GM18951 (cell line): ENCODE data around the gene ACOX3.

ENCODE experiments used
- POLR2A ChIP-seq: IDR thresholded peaks from 4 replicates; pipeline ENCODE4 v1.6.1; 2011; ENCODE audit warnings: mild to moderate bottlenecking; ENCODE audit not compliant: insufficient read length, insufficient read depth; ENCODE audit errors: extremely low read depth
- in situ Hi-C: fragments of 300-500 bp; cut with MboI; formaldehyde crosslinking; loops from one replicate; pipeline ENCODE4 v1.12.0; 2022; ENCODE audit warnings: low sequenced_read_pairs, mixed read lengths, inconsistent platforms; ENCODE audit not compliant: unreplicated experiment

Gene ACOX3

DNA sequence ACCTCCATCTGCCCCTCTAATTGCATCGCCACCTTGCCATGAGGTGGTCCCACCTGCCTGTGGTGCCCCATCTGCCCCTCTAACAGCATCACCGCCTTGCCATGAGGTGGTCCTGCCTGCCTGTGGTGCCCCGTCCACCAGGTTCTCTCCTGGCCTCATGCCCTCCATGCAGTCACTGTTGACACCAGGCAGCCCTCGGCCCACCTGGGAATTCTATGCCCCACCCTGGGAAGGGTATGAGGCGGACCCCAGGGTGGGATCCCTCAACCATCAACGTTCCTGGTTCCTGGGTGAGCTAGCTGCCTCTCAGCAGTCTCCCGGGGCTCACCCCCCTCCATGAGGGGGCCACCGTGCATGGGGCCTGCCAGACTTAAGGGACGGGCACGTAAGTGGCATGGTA is 38.9 kb downstream of the ACOX3 start:
- TF ChIP-seq POLR2A, result no peak
- in situ Hi-C loops, result loop anchor here (5.0 kb wide), 1 partner anchor 159 kb away; no protein-coding TSS in a partner anchor

- TF ChIP-seq POLR2A, result no peak
- in situ Hi-C loops, result loop anchor here (5.0 kb wide), 1 partner anchor 158 kb away; no protein-coding TSS in a partner anchor
Observed at GRCh38 chr4:8400632-8401325, 39.7 kb downstream of the ACOX3 start.

GRCh38 chr4:8399298-8399697 is 41.2 kb downstream of the ACOX3 start:
- in situ Hi-C loops, result no loop called here
- TF ChIP-seq POLR2A, result no peak

GRCh38 chr4:8398347-8398746 is 42.2 kb downstream of the ACOX3 start:
- TF ChIP-seq POLR2A, result no peak
- in situ Hi-C loops, result no loop called here

GRCh38 chr4:8396762-8397406 is 43.6 kb downstream of the ACOX3 start:
- in situ Hi-C loops, result no loop called here
- no peak for TF ChIP-seq POLR2A

- in situ Hi-C loops, result no loop called here
Observed at GRCh38 chr4:8395504-8396296, 44.8 kb downstream of the ACOX3 start.

DNA sequence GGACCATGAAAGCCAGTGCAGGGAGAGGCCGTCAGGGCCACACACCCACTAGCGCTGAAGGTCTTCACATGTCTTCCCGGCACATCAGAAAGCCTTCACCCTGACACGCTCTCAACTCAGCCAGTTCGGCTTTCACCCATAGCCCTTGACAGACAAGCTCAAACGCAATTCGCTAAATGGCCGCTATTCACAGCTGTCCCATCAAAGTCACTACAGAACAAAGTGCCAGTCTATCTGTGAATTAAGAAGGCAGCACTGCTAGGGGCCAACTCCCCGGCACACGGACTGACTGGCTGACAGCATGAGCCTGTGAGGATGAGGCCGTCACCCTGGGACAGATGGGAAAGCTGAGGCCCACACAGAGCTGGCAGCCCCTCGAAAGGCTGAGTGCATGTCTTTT is 45.7 kb downstream of the ACOX3 start:
- TF ChIP-seq POLR2A, result no peak
- in situ Hi-C loops, result no loop called here

More at GRCh38 chr4:8395504-8396296, 44.8 kb downstream of the ACOX3 start:
- no peak for TF ChIP-seq POLR2A

DNA sequence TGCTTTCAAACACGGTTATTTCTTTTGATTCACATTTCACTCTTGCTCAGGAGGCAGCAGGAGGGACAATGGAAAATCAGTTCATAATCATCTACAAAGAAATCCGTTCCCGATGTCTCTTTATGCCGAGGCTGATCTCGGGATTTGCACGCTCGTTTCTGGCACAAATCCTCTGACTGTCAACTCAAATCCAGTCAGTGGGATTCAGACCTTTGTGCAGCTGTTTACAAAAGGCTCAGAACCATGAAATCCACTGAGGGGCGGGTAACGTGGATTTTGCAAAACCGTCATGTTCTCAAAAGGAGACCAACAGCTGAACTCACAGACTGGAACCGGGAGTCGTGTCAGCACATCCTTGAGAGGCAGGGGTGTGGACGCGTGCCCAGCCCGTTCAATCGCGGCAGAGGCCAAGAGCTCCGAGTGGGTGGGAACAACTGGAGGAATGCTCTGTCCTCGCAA is 46.4 kb downstream of the ACOX3 start:
- TF ChIP-seq POLR2A, result no peak

GRCh38 chr4:8393593-8394038 is 46.9 kb downstream of the ACOX3 start:
- no peak for TF ChIP-seq POLR2A
- in situ Hi-C loops, result no loop called here

More for the DNA sequence above, 46.4 kb downstream of the ACOX3 start:
- in situ Hi-C loops, result no loop called here

- no peak for TF ChIP-seq POLR2A
- in situ Hi-C loops, result no loop called here
Observed at GRCh38 chr4:8392591-8393190, 47.8 kb downstream of the ACOX3 start.

DNA sequence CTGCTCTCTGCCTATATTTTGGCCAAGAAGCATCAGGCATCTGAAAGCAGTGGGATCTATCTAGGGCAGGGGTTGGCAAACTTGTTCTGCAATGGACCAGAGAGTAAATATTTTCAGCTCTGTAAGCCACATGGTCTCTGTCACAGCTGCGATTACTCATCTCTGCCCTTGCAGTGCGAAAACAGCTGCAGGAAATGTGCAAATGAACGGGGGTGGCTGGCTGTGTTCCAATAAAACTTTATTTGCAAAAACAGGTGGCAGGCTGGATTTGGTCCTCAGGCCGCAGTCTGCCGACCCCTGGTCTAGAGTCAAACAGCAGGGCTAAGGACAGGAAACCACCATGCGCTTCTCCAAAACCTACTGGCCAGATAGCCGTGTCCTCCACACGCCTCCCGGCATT is 48.6 kb downstream of the ACOX3 start:
- no peak for TF ChIP-seq POLR2A
- in situ Hi-C loops, result no loop called here

GRCh38 chr4:8391071-8391470 is 49.5 kb downstream of the ACOX3 start:
- no peak for TF ChIP-seq POLR2A
- in situ Hi-C loops, result no loop called here

GRCh38 chr4:8390577-8390976 is 49.9 kb downstream of the ACOX3 start:
- in situ Hi-C loops, result no loop called here

More at GRCh38 chr4:8390577-8390976, 49.9 kb downstream of the ACOX3 start:
- no peak for TF ChIP-seq POLR2A
